ENCODE measurements around the gene CYP4B1.
"Not testable (repeated sequence)": the region's sequence is repeated elsewhere in the genome, so short reads cannot be mapped to it uniquely, and the experiment has no call there.

The CYP4B1 gene

GRCh38 chr1:46822248-46822826 is 23.5 kb downstream of the CYP4B1 start:
- no peak for TF ChIP-seq CTCF (IDR thresholded peaks at IDR 0.05; ENCODE audit: borderline replicate concordance, insufficient read depth, low read depth, low read length)
- no peak overlapping the region for H3K4me3 ChIP-seq (ENCODE audit: low read depth, low read length)

- no peak overlapping the region for H3K4me3 ChIP-seq (ENCODE audit: low read depth, low read length)
- TF ChIP-seq CTCF (IDR thresholded peaks at IDR 0.05; ENCODE audit: borderline replicate concordance, insufficient read depth, low read depth, low read length): no peak
Observed at GRCh38 chr1:46823151-46823550, 24.3 kb downstream of the CYP4B1 start.

GRCh38 chr1:46826892-46827291 is 28.0 kb downstream of the CYP4B1 start:
- not testable (repeated sequence) for H3K4me3 ChIP-seq (ENCODE audit: low read depth, low read length)

GRCh38 chr1:46830665-46831322 is 31.9 kb downstream of the CYP4B1 start:
- H3K4me3 ChIP-seq (ENCODE audit: low read depth, low read length): no peak overlapping the region
- no peak for TF ChIP-seq CTCF (IDR thresholded peaks at IDR 0.05; ENCODE audit: borderline replicate concordance, insufficient read depth, low read depth, low read length)

- not testable (repeated sequence) for H3K4me3 ChIP-seq (ENCODE audit: low read depth, low read length)
Observed at GRCh38 chr1:46835469-46835868, 36.6 kb downstream of the CYP4B1 start.

GRCh38 chr1:46846386-46846785 is 47.5 kb downstream of the CYP4B1 start:
- not testable (repeated sequence) for H3K4me3 ChIP-seq (ENCODE audit: low read depth, low read length)

GRCh38 chr1:46857660-46858065 is 58.8 kb downstream of the CYP4B1 start:
- not testable (repeated sequence) for H3K4me3 ChIP-seq (ENCODE audit: low read depth, low read length)

GRCh38 chr1:46862348-46862747 is 63.5 kb downstream of the CYP4B1 start:
- no peak for TF ChIP-seq CTCF (IDR thresholded peaks at IDR 0.05; ENCODE audit: borderline replicate concordance, insufficient read depth, low read depth, low read length)
- H3K4me3 ChIP-seq (ENCODE audit: low read depth, low read length): no peak overlapping the region
